ENCODE measurements around the gene CDIP1.

Gene CDIP1

GRCh38 chr16:4472880-4473279 is 65.7 kb downstream of the CDIP1 start:
- peaks cover 55% of the 10 kb centered on the region for H3K79me2 ChIP-seq (ENCODE audit: insufficient read depth, low read length)
- H3K36me3 ChIP-seq (ENCODE audit: insufficient read depth, low read length) = peaks cover 23% of the 10 kb centered on the region
- no peak for TF ChIP-seq EZH2 (IDR thresholded peaks at IDR 0.05; ENCODE audit: borderline replicate concordance, low read depth, low read length, severe bottlenecking)
- peak overlapping the region; percentile 93 for H3K9ac ChIP-seq (ENCODE audit: low read depth, low read length)
- H4K20me1 ChIP-seq (ENCODE audit: insufficient read depth, low read length) = peaks cover 7% of the 10 kb centered on the region; the same call in 1 of the 2 replicates
- no peak for DNase-seq
- no peak overlapping the region for H3K27ac ChIP-seq (ENCODE audit: low read length)
- no peaks in the 10 kb centered on the region for H3K27me3 ChIP-seq (ENCODE audit: insufficient read depth, low read length, poor library complexity)
- H3K4me2 ChIP-seq (ENCODE audit: insufficient read depth, low read length) = peak overlapping the region; percentile 94
- ATAC-seq (ENCODE audit: insufficient read depth, low read depth) = no peak
- H3K4me1 ChIP-seq (ENCODE audit: insufficient read depth, low read length) = peaks cover 49% of the 10 kb centered on the region
- H2AFZ ChIP-seq (ENCODE audit: low read depth, low read length) = no peak overlapping the region
- H3K4me3 ChIP-seq (ENCODE audit: low read depth in 1 of 2, low read length in 2 of 2) = peak overlapping the region; percentile 90 to 94; a peak in 2 of 4 replicates
- no peaks in the 10 kb centered on the region for H3K9me3 ChIP-seq (ENCODE audit: insufficient read depth, low read length, severe bottlenecking)

GRCh38 chr16:4471869-4472268 is 66.7 kb downstream of the CDIP1 start:
- peaks cover 30% of the 10 kb centered on the region for H3K36me3 ChIP-seq (ENCODE audit: insufficient read depth, low read length)
- no peak overlapping the region for H3K9ac ChIP-seq (ENCODE audit: low read depth, low read length)
- TF ChIP-seq CTCF (IDR thresholded peaks at IDR 0.05; ENCODE audit: borderline replicate concordance, extremely low read depth, low read length, poor library complexity, severe bottlenecking) (no peak), EZH2 (IDR thresholded peaks at IDR 0.05; ENCODE audit: borderline replicate concordance, low read depth, low read length, severe bottlenecking) (no peak)
- H4K20me1 ChIP-seq (ENCODE audit: insufficient read depth, low read length) = peaks cover 7% of the 10 kb centered on the region; the same call in 1 of the 2 replicates
- DNase-seq (no peak), ATAC-seq (ENCODE audit: insufficient read depth, low read depth) (no peak)
- peaks cover 38% of the 10 kb centered on the region for H3K4me1 ChIP-seq (ENCODE audit: insufficient read depth, low read length)
- H3K79me2 ChIP-seq (ENCODE audit: insufficient read depth, low read length) = peaks cover 45% of the 10 kb centered on the region
- H3K4me3 ChIP-seq (ENCODE audit: low read depth in 1 of 2, low read length in 2 of 2) = no peak overlapping the region
- no peak overlapping the region for H3K27ac ChIP-seq (ENCODE audit: low read length)
- H3K4me2 ChIP-seq (ENCODE audit: insufficient read depth, low read length) = no peak overlapping the region
- H3K27me3 ChIP-seq (ENCODE audit: insufficient read depth, low read length, poor library complexity) = no peaks in the 10 kb centered on the region
- H2AFZ ChIP-seq (ENCODE audit: low read depth, low read length) = no peak overlapping the region
- no peaks in the 10 kb centered on the region for H3K9me3 ChIP-seq (ENCODE audit: insufficient read depth, low read length, severe bottlenecking)

- no peak for DNase-seq
- H3K4me3 ChIP-seq (ENCODE audit: low read depth in 1 of 2, low read length in 2 of 2) = no peak overlapping the region
- H3K27me3 ChIP-seq (ENCODE audit: insufficient read depth, low read length, poor library complexity) = no peaks in the 10 kb centered on the region
- no peak overlapping the region for H3K9ac ChIP-seq (ENCODE audit: low read depth, low read length)
- no peak overlapping the region for H3K27ac ChIP-seq (ENCODE audit: low read length)
- peaks cover 21% of the 10 kb centered on the region for H3K4me1 ChIP-seq (ENCODE audit: insufficient read depth, low read length)
- H4K20me1 ChIP-seq (ENCODE audit: insufficient read depth, low read length) = peaks cover 7% of the 10 kb centered on the region; the same call in 1 of the 2 replicates
- no peak for ATAC-seq (ENCODE audit: insufficient read depth, low read depth)
- H3K4me2 ChIP-seq (ENCODE audit: insufficient read depth, low read length) = no peak overlapping the region
- TF ChIP-seq CTCF (IDR thresholded peaks at IDR 0.05; ENCODE audit: borderline replicate concordance, extremely low read depth, low read length, poor library complexity, severe bottlenecking) = no peak
- no peak for TF ChIP-seq EZH2 (IDR thresholded peaks at IDR 0.05; ENCODE audit: borderline replicate concordance, low read depth, low read length, severe bottlenecking)
- H2AFZ ChIP-seq (ENCODE audit: low read depth, low read length) = no peak overlapping the region
- H3K9me3 ChIP-seq (ENCODE audit: insufficient read depth, low read length, severe bottlenecking) = no peaks in the 10 kb centered on the region
- peaks cover 23% of the 10 kb centered on the region for H3K79me2 ChIP-seq (ENCODE audit: insufficient read depth, low read length)
- peaks cover 55% of the 10 kb centered on the region for H3K36me3 ChIP-seq (ENCODE audit: insufficient read depth, low read length)
Observed at GRCh38 chr16:4468972-4469371, 69.6 kb downstream of the CDIP1 start.

- Histone ChIP-seq H3K9ac (ENCODE audit: low read depth, low read length) (no peak overlapping the region), H3K27me3 (ENCODE audit: insufficient read depth, low read length, poor library complexity) (no peaks in the 10 kb centered on the region), H3K9me3 (ENCODE audit: insufficient read depth, low read length, severe bottlenecking) (no peaks in the 10 kb centered on the region), H2AFZ (ENCODE audit: low read depth, low read length) (no peak overlapping the region), H4K20me1 (ENCODE audit: insufficient read depth, low read length) (peaks cover 10% of the 10 kb centered on the region; the same call in 1 of the 2 replicates), H3K27ac (ENCODE audit: low read length) (no peak overlapping the region), H3K36me3 (ENCODE audit: insufficient read depth, low read length) (peaks cover 63% of the 10 kb centered on the region), H3K4me2 (ENCODE audit: insufficient read depth, low read length) (no peak overlapping the region), H3K79me2 (ENCODE audit: insufficient read depth, low read length) (peaks cover 12% of the 10 kb centered on the region), H3K4me1 (ENCODE audit: insufficient read depth, low read length) (peaks cover 10% of the 10 kb centered on the region), H3K4me3 (ENCODE audit: low read depth in 1 of 2, low read length in 2 of 2) (no peak overlapping the region)
- ATAC-seq (ENCODE audit: insufficient read depth, low read depth) (no peak), DNase-seq (no peak)
- TF ChIP-seq CTCF (IDR thresholded peaks at IDR 0.05; ENCODE audit: borderline replicate concordance, extremely low read depth, low read length, poor library complexity, severe bottlenecking) = no peak
- no peak for TF ChIP-seq EZH2 (IDR thresholded peaks at IDR 0.05; ENCODE audit: borderline replicate concordance, low read depth, low read length, severe bottlenecking)
Observed at GRCh38 chr16:4467916-4468315, 70.7 kb downstream of the CDIP1 start.

Measured in DND-41 (cell line).